Muscle layer of duodenum (tissue), 2 donors: ENCODE results near the gene LMF1.

Experiments used
- H3K27ac ChIP-seq: one replicate; pipeline ENCODE4 v1.7.0; 2013; ENCODE audit warnings: mild to moderate bottlenecking, low read length
- H3K27me3 ChIP-seq: one replicate; pipeline ENCODE4 v1.7.0; 2013; ENCODE audit warnings: low read depth, mild to moderate bottlenecking, control low read depth, low read length
- H3K36me3 ChIP-seq, 2 donors: one replicate each; pipeline ENCODE4 v1.7.0; 2013; ENCODE audit warnings: low read length in 2 of 2, control low read depth in 1 of 2, mild to moderate bottlenecking in 1 of 2; ENCODE audit not compliant: insufficient read depth in 2 of 2, control insufficient read depth in 1 of 2
- H3K4me1 ChIP-seq, 2 donors: one replicate each; pipeline ENCODE4 v1.7.0; 2013; ENCODE audit warnings: low read length in 2 of 2, mild to moderate bottlenecking in 2 of 2, control low read depth in 1 of 2, moderate library complexity in 1 of 2; ENCODE audit not compliant: insufficient read depth in 2 of 2, control insufficient read depth in 1 of 2
- H3K4me3 ChIP-seq, 2 donors: one replicate each; pipeline ENCODE4 v1.7.0; 2013; ENCODE audit warnings: low read length in 2 of 2, low read depth in 1 of 2, mild to moderate bottlenecking in 1 of 2
- H3K9me3 ChIP-seq, 2 donors: one replicate each; pipeline ENCODE4 v1.7.0; 2013; ENCODE audit warnings: low read length in 2 of 2, control low read depth in 1 of 2, mild to moderate bottlenecking in 1 of 2; ENCODE audit not compliant: control insufficient read depth in 1 of 2
- donor health status: healthy.

The LMF1 gene

DNA sequence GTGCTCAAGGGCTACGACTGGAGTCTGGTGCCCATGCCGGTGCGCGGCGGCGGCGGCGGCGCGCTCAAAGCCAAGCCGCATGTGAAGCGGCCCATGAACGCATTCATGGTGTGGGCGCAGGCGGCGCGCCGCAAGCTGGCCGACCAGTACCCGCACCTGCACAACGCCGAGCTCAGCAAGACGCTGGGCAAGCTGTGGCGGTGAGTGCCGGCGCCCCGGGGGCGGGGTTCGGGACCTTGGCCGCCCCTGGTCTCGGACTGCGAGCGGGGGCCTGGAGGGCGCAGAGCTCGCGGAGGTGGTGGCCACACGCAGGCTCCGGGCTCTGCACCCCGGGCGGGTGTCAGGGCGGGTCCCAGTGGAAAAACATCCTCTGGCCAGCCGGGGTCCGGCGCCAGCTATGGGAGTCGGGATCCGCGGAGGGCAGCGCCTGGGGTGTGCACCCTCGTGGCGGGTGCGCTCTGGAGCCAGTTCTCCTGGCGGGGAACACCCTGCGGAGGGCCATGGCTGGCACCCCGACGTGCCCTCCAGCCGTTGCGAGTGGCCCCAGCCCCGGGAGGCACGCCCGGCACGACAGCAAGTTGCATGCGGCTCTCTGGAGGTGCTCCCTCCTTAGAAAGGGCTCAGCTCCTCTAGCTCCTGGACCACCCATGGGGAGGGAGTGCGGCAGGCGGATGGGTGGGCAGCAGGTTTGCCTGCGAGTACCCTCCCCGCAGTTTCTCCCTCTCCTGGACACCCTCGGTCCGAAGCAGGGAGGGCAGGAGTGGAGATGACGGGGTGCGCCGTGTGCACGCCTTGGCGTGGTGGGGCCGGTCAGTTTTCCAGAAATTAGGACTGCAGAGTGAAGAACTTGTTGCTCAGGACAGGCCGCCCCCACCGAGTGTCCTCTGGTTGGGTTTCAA lies 11.6 kb upstream of the LMF1 start:
- H3K36me3 ChIP-seq: no peaks in the 10 kb centered on the region
- H3K4me3 ChIP-seq: peak overlapping the region in 1 of 2 donors; percentile 51
- H3K9me3 ChIP-seq: no peaks in the 10 kb centered on the region
- H3K27ac ChIP-seq: no peak overlapping the region
- H3K4me1 ChIP-seq: peaks cover 0 to 13% of the 10 kb centered on the region in 2 donors
- H3K27me3 ChIP-seq: peaks cover 23% of the 10 kb centered on the region

DNA sequence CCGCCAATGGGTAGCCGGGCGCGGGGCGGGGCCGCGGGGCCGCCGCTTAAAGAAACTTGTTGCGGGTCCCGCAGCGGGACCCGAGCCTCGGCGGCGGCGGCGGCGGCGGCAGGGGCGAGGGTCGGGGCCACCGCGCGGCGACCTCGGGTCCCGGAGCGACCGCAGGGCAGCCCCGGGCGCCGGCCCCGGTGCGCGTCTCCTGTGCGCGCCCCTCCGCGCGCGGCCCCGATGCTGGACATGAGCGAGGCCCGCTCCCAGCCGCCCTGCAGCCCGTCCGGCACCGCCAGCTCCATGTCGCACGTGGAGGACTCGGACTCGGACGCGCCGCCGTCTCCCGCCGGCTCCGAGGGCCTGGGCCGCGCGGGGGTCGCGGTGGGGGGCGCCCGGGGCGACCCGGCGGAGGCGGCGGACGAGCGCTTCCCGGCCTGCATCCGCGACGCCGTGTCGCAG lies 10.9 kb upstream of the LMF1 start, which contains the start of gene SOX8:
Gene SOX8 (plus strand): TSS at position 76 of the 450 bp plus-strand sequence. CDS start 153 bp downstream, at position 229.
- Histone ChIP-seq H3K9me3 (no peaks in the 10 kb centered on the region), H3K36me3 (no peaks in the 10 kb centered on the region), H3K4me1 (peaks cover 0 to 17% of the 10 kb centered on the region in 2 donors), H3K4me3 (peak within 1 kb of the TSS in 1 of 2 donors; percentile 61), H3K27me3 (peaks cover 23% of the 10 kb centered on the region), H3K27ac (no peak within 1 kb of the TSS)

DNA sequence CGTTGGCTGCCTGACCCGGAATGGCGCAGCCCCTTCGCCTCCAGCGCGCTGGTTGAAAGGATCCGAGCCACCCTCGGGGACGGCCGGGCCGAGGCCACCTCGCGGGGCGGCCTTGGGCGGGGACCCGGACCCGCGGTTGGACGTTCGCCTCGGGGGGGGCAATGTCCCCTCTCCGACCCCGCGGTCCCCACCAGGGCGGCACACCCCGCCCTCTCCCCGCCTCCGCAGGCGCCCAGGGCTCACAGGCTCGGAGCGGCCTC lies 9.7 kb upstream of the LMF1 start:
- no peak overlapping the region for H3K27ac ChIP-seq
- peaks cover 23% of the 10 kb centered on the region for H3K27me3 ChIP-seq
- H3K4me1 ChIP-seq: peaks cover 0 to 21% of the 10 kb centered on the region in 2 donors

DNA sequence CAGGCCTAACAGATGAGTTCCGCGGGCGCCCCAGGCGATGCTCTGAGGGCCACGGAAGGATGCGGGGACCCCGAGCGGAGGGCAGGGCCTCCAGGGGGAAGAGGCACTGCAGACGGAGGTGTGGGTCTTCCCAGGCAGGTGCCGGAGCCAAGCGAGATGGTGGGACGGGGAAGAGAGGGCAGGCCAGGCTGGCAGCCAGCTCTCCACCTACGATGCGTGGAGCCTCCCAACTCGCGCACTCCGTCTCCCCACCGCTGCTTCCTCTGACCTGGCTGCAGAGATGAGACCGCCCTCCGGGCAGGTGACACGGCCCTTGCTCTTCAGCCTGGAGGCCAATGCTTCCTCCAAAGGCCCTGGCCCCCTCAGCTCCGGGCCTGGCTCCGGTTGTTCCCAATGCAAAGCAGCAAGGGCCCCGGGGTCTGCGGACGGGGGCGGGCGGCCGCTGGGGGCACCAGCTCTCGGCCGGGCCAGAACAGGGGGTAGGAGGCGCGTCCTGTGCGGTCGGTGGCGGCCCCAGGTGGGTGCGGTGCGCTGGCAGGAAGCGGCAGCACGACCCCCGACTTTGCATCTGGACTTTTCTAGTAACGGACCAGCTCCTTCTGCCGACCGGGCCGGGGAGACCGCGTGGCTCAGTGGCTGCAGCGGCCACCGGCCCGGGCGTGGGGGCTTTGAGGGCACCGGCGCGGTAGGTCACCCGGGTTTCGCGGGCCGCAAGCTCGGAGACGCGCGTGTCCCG lies 9.2 kb upstream of the LMF1 start:
- Histone ChIP-seq H3K27ac (no peak overlapping the region), H3K27me3 (peaks cover 23% of the 10 kb centered on the region), H3K4me3 (peak overlapping the region in 1 of 2 donors; percentile 61), H3K36me3 (no peaks in the 10 kb centered on the region), H3K9me3 (no peaks in the 10 kb centered on the region), H3K4me1 (peaks cover 0 to 21% of the 10 kb centered on the region in 2 donors)

More for the DNA sequence above, 9.7 kb upstream of the LMF1 start:
- Histone ChIP-seq H3K9me3 (no peaks in the 10 kb centered on the region), H3K4me3 (peak overlapping the region in 1 of 2 donors; percentile 61), H3K36me3 (no peaks in the 10 kb centered on the region)

DNA sequence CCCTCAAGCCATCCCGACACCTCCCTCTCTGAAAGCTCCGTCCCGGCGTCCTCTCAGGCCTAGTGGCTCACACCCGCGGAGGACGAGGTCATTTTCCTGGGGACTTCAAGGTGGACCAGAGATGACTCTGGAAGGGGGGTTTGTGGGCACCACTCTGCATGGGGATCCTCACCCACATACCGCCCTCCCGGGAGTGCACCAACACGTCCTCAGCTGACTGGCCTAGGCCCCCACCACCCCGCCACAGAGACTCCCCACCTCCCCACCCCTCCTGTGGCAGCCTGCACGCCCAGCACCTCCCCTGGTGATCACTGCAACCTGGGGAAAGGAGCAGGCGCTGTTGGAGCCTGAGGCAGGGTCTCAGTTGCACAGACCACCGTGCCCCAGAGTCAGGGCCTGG lies 8.4 kb upstream of the LMF1 start:
- Histone ChIP-seq H3K27me3 (peaks cover 23% of the 10 kb centered on the region), H3K36me3 (no peaks in the 10 kb centered on the region), H3K4me1 (peaks cover 0 to 21% of the 10 kb centered on the region in 2 donors), H3K9me3 (no peaks in the 10 kb centered on the region), H3K27ac (no peak overlapping the region), H3K4me3 (no peak overlapping the region)

DNA sequence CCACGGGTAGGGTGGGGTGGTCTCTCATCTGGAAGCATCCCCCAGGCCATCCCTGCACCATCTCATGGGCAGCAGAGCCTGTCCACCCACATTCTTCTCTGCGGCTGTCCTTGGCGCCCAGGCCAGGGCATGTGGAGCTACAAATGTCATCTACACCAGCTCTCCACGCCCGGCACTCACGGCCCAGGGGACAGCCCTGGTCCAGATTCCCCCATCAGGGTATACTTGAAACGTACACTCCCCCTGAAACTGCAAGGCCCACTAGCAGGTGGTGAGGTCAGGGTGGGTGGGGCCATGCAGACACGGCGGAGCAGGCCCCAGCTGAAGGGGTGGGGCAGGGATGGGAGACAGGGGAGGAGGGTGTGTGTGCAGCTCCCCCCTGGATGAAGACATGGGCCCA lies 7.6 kb upstream of the LMF1 start:
- Histone ChIP-seq H3K36me3 (no peaks in the 10 kb centered on the region), H3K4me3 (no peak overlapping the region), H3K4me1 (peaks cover 0 to 21% of the 10 kb centered on the region in 2 donors), H3K9me3 (no peaks in the 10 kb centered on the region), H3K27me3 (peaks cover 23% of the 10 kb centered on the region), H3K27ac (no peak overlapping the region)

DNA sequence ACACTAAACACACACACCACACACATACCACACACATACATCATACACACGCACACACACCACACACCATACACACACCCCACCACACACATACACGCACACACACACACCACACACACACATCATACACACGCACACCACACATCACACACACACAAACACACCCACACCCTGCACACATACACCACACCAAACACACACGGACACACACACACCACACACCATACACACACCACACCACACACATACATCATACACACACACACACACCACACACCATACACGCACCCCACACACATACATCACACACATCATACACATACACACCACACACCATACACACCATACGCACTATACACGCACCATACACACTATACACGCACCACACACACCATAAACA lies 7.1 kb upstream of the LMF1 start:
- H3K27ac ChIP-seq: no peak overlapping the region
- H3K36me3 ChIP-seq: no peaks in the 10 kb centered on the region
- H3K27me3 ChIP-seq: peaks cover 21% of the 10 kb centered on the region
- no peak overlapping the region for H3K4me3 ChIP-seq
- H3K4me1 ChIP-seq: peaks cover 0 to 21% of the 10 kb centered on the region in 2 donors
- H3K9me3 ChIP-seq: no peaks in the 10 kb centered on the region

DNA sequence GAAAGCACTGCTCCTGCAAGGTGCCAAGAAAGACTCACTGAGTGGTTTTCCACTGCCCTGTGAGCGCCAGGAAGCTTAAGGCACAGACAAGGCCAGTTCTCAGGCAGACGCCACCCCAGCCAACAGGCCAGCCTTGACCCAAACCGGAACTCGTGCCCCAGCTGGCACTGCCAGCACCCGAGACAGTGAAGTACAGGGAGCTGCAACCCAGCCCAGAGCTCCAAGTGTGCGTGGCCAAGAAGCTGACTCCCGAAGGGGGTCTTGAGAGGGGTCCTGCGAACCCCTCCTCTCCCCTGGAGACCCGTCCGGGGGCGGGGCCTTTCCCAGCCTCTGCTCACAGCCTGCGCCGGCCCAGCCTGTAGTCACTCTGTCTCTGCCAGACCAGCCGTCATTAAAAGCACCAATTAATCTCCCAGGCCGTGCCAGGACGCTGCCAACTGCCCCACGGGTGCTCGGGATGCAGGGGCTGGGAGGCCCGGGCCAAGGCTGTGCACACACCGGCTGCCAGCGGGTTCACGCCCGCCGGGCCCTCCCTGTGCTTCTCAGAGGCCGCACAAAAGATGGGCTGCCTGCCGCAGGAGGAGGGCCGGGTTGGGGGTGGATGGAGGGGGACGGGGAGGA lies 6.4 kb upstream of the LMF1 start:
- H3K4me1 ChIP-seq: peaks cover 0 to 20% of the 10 kb centered on the region in 2 donors
- H3K27ac ChIP-seq: no peak overlapping the region
- peaks cover 15% of the 10 kb centered on the region for H3K27me3 ChIP-seq
- H3K9me3 ChIP-seq: no peaks in the 10 kb centered on the region
- H3K36me3 ChIP-seq: no peaks in the 10 kb centered on the region
- H3K4me3 ChIP-seq: no peak overlapping the region

DNA sequence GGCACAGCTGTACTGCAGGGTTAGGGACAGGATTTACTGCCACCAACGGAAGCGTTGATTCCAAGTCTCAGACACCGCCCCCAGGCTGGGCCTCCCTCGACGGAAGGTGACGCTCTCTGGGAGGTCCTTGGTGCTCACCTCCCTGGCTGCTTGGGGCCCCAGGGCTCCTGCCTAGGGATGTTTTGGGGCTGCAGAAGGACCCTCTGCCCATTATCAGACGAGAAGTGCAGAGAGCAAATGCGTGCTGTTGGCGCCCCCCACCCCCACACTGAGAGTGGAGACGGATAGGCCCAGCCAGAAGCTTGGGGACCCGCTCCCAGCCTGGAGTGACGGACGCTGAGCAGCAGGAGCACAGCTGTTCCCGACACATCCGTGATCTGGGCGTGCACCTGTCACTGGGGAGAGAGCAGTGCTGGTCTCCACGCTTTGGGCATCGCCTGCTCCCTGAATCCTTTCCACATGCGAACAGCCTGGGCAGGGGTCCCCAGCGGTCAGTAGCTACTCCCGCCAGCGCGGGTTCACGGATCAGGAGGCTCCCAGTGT lies 5.7 kb upstream of the LMF1 start:
- no peaks in the 10 kb centered on the region for H3K36me3 ChIP-seq
- peaks cover 0 to 18% of the 10 kb centered on the region in 2 donors for H3K4me1 ChIP-seq
- no peak overlapping the region for H3K27ac ChIP-seq
- H3K9me3 ChIP-seq: no peaks in the 10 kb centered on the region
- H3K4me3 ChIP-seq: no peak overlapping the region
- H3K27me3 ChIP-seq: peaks cover 15% of the 10 kb centered on the region

DNA sequence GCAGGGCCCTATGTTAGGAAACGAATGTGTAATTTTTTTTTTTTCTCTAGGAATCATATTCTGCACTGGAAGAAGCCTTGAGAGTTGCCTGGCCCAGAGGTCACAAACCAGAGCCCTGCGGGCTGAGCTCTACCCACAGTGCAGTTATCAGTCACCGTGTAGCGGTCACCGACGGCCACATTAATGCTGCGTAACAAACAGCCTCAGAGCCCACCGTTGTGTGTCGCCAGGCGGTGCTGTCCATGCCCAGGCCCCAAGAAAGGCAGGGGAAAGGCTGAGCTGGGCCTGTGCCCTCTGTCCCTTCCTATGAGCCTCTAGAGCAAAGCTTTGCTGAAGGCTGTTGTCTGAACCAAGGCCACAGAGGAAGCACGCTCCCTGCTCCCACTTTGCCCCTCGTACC lies 4.5 kb upstream of the LMF1 start:
- peaks cover 12% of the 10 kb centered on the region for H3K27me3 ChIP-seq
- H3K36me3 ChIP-seq: no peaks in the 10 kb centered on the region
- H3K9me3 ChIP-seq: no peaks in the 10 kb centered on the region
- H3K4me1 ChIP-seq: peaks cover 0 to 19% of the 10 kb centered on the region in 2 donors
- H3K27ac ChIP-seq: no peak overlapping the region
- no peak overlapping the region for H3K4me3 ChIP-seq
